Endothelial cell of umbilical vein (primary cell): ENCODE results near the gene PDCD6IP. TPM values are rescaled to one million over a fixed set of nuclear protein-coding genes. Genes with fewer than 3 reads are reported as not detected.
A peak's percentile ranks its signal among the peaks of the same experiment; 100 is the strongest.

Experiments
- Bru-seq: library from RNA; stranded (reverse); fragments of 400-500 nt; gene quantifications from one replicate; lab custom pipeline; 2021; lab: Mats Ljungman, UMichigan
- BruChase-seq, 2 experiments: library from RNA; stranded (reverse); fragments of 400-500 nt; gene quantifications; one replicate each; lab custom pipeline; 2021; lab: Mats Ljungman, UMichigan
- BruUV-seq: library from RNA; stranded (reverse); fragments of 400-500 nt; replicated peaks from 2 replicates; lab custom pipeline; 2021; lab: Mats Ljungman, UMichigan
- CTCF ChIA-PET: fragments of 300-600, 350-600 bp; sonication (Branson Sonifier 250); formaldehyde crosslinking; loops from one replicate; lab custom pipeline; 2021; ENCODE audit warnings: antibody characterized with exemption, inconsistent platforms; lab: Charles Lee
- POLR2A ChIA-PET: fragments of 300-600, 350-600 bp; sonication (Branson Sonifier 250); formaldehyde crosslinking; loops from one replicate; lab custom pipeline; 2021; ENCODE audit warnings: antibody characterized with exemption, inconsistent platforms; lab: Charles Lee
- DNase-seq: peaks from one replicate; pipeline ENCODE4 v3.0.0-alpha.2; 2011; ENCODE audit warnings: low read depth, low spot score
- FAIRE-seq: peaks from 2 replicates; lab custom pipeline; 2011; peaks lifted over from hg19 to GRCh38; lab: Jason Lieb, UNC
- H2AFZ ChIP-seq: 2 replicates; pipeline ENCODE4 v1.6.0; 2012; ENCODE audit warnings: low read depth, low read length, control low read depth, inconsistent platforms
- H3K27ac ChIP-seq: 2 replicates; pipeline ENCODE4 v1.5.1; 2011; ENCODE audit warnings: low read depth, mild to moderate bottlenecking, control low read depth, low read length, moderate library complexity; ENCODE audit not compliant: insufficient read depth
- H3K27me3 ChIP-seq, 2 experiments: 2 replicates each; pipeline versions ENCODE4 v1.6.0 to v1.6.1; 2011; ENCODE audit warnings: low read length in 2 of 2, mixed read lengths in 1 of 2; ENCODE audit not compliant: control insufficient read depth in 2 of 2, insufficient read depth in 2 of 2
- H3K36me3 ChIP-seq, 2 experiments: 2 replicates in 1 of 2; 3 replicates in 1 of 2; pipeline ENCODE4 v1.5.1; 2011; ENCODE audit warnings: low read length in 2 of 2, mild to moderate bottlenecking in 1 of 2, moderate library complexity in 1 of 2; ENCODE audit not compliant: control insufficient read depth in 2 of 2, insufficient read depth in 2 of 2; ENCODE audit errors: extremely low read depth in 1 of 2
- H3K4me1 ChIP-seq: 3 replicates; pipeline ENCODE4 v1.5.1; 2011; ENCODE audit warnings: mild to moderate bottlenecking, low read length; ENCODE audit not compliant: control insufficient read depth, insufficient read depth; ENCODE audit errors: extremely low read depth
- H3K4me2 ChIP-seq: 2 replicates; pipeline ENCODE4 v1.6.1; 2011; ENCODE audit warnings: low read length, control low read depth, mixed read lengths; ENCODE audit not compliant: insufficient read depth
- H3K4me3 ChIP-seq, 3 experiments: fragments of 200-600 bp in 1 of 3; sonication (generic), shearing (Covaris generic) in 1 of 3; replicated peaks in 1 of 3; 2 replicates each; pipeline ENCODE4 v1.5.1; 2011 to 2016; ENCODE audit warnings: control low read depth in 3 of 3, low read length in 3 of 3, mild to moderate bottlenecking in 2 of 3, inconsistent platforms in 1 of 3, low read depth in 1 of 3, moderate library complexity in 1 of 3; ENCODE audit not compliant: insufficient read depth in 1 of 3
- H3K79me2 ChIP-seq: 2 replicates; pipeline ENCODE4 v1.6.0; 2012; ENCODE audit warnings: low read length, inconsistent platforms; ENCODE audit not compliant: control insufficient read depth, insufficient read depth
- H3K9ac ChIP-seq: replicated peaks from 2 replicates; pipeline ENCODE3; 2011; ENCODE audit warnings: low read length, control low read depth; ENCODE audit not compliant: insufficient read depth; ENCODE audit errors: extremely low read depth
- H3K9me1 ChIP-seq: replicated peaks from 3 replicates; pipeline ENCODE4 v1.6.0; 2011; ENCODE audit warnings: mild to moderate bottlenecking, low read length; ENCODE audit not compliant: control insufficient read depth, insufficient read depth; ENCODE audit errors: extremely low read depth
- H3K9me3 ChIP-seq: replicated peaks from 2 replicates; pipeline ENCODE4 v1.5.1; 2012; ENCODE audit warnings: low read length, inconsistent platforms; ENCODE audit not compliant: control insufficient read depth, insufficient read depth
- H4K20me1 ChIP-seq: replicated peaks from 2 replicates; pipeline ENCODE3; 2011; ENCODE audit warnings: mild to moderate bottlenecking, low read length; ENCODE audit not compliant: control insufficient read depth, insufficient read depth; ENCODE audit errors: extremely low read depth
- JUN ChIP-seq: IDR thresholded peaks from 2 replicates; pipeline ENCODE4 v1.6.1; 2011; ENCODE audit warnings: borderline replicate concordance, low read depth; ENCODE audit not compliant: insufficient read length, insufficient read depth
- POLR2A ChIP-seq: IDR thresholded peaks from 2 replicates; pipeline ENCODE4 v1.6.1; 2012; ENCODE audit warnings: low read depth, mild to moderate bottlenecking, control low read depth, low read length
- POLR2AphosphoS5 ChIP-seq: IDR thresholded peaks from 2 replicates; pipeline ENCODE4 v1.6.1; 2012; ENCODE audit warnings: low read depth, mild to moderate bottlenecking, control low read depth, low read length, moderate library complexity; ENCODE audit not compliant: insufficient read depth
- dilution Hi-C: fragments of 300-500 bp; cut with MboI; formaldehyde crosslinking; loops from one replicate; pipeline ENCODE4 v1.15.0; 2019; ENCODE audit warnings: low sequenced_read_pairs; ENCODE audit not compliant: extremely low pct_ligation_motif_present
- intact Hi-C: fragments of 100-400 bp; cut with micrococcal nuclease; formaldehyde crosslinking; loops from one replicate; pipeline ENCODE4 v1.10.0; 2022
- long read RNA-seq: library from polyadenylated mRNA; stranded (forward); transcript quantifications from one replicate; pipeline ENCODE4 v2.0.0, GENCODE V29; 2021
- polyA minus RNA-seq, 3 experiments: library from RNA; depleted of rRNA, polyadenylated mRNA; stranded (reverse); fragments of >200 nt; gene quantifications; 1 replicate in 1 of 3; 2 replicates in 2 of 3; pipeline ENCODE4 v1.2.3, GENCODE V29; 2011
- polyA plus RNA-seq, 4 experiments: library from polyadenylated mRNA; depleted of rRNA in 3 of 4; stranded (reverse) in 3 of 4; unstranded in 1 of 4; fragments of >200 nt; gene quantifications; 2 replicates each; pipeline versions ENCODE4 v1.2.1 to v1.2.3, GENCODE V29; 2011 to 2012; ENCODE audit warnings: missing spikeins in 1 of 4
- total RNA-seq: library from RNA; stranded (reverse); gene quantifications from 2 replicates; pipeline ENCODE4 v1.2.3, GENCODE V29; 2021
- TF ChIP-seq, protein P1 (sequence below): IDR thresholded peaks from 2 replicates; pipeline ENCODE4 v1.6.1; 2011; ENCODE audit not compliant: insufficient read depth, insufficient read length

Gene PDCD6IP, protein sequence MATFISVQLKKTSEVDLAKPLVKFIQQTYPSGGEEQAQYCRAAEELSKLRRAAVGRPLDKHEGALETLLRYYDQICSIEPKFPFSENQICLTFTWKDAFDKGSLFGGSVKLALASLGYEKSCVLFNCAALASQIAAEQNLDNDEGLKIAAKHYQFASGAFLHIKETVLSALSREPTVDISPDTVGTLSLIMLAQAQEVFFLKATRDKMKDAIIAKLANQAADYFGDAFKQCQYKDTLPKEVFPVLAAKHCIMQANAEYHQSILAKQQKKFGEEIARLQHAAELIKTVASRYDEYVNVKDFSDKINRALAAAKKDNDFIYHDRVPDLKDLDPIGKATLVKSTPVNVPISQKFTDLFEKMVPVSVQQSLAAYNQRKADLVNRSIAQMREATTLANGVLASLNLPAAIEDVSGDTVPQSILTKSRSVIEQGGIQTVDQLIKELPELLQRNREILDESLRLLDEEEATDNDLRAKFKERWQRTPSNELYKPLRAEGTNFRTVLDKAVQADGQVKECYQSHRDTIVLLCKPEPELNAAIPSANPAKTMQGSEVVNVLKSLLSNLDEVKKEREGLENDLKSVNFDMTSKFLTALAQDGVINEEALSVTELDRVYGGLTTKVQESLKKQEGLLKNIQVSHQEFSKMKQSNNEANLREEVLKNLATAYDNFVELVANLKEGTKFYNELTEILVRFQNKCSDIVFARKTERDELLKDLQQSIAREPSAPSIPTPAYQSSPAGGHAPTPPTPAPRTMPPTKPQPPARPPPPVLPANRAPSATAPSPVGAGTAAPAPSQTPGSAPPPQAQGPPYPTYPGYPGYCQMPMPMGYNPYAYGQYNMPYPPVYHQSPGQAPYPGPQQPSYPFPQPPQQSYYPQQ
- total RNA-seq = 265 and 268 TPM in 2 replicates
- 106 and 161 TPM in 2 replicates for polyA plus RNA-seq
- polyA plus RNA-seq (2011; cell fraction: cytosol; rRNA removed) = 51.0 and 59.8 TPM in 2 replicates
- polyA plus RNA-seq (2011; cell fraction: nucleus; rRNA removed) = 214 and 267 TPM in 2 replicates
- 128 and 175 TPM in 2 replicates for polyA plus RNA-seq (2012)
- 146 and 154 TPM in 2 replicates for polyA minus RNA-seq
- 147 TPM for polyA minus RNA-seq (2011; cell fraction: cytosol; rRNA and poly(A)+ RNA removed)
- polyA minus RNA-seq (2011; cell fraction: nucleus; rRNA and poly(A)+ RNA removed) = 221 and 226 TPM in 2 replicates
- percentile 94 among the genes with signal in this experiment for Bru-seq, nascent RNA
- BruChase-seq, experiment 1, labeled RNA remaining after a 6-hour chase = percentile 91 among the genes with signal in this experiment
- percentile 93 among the genes with signal in this experiment for BruChase-seq, experiment 2, labeled RNA remaining after a 2-hour chase
- long read RNA-seq, full-length matches to known transcripts = 256 of 554 reads
- long read RNA-seq, partial matches to known transcripts = 257 of 554 reads
- long read RNA-seq, other reads (novel, unspliced or antisense) = 41 of 554 reads

DNA sequence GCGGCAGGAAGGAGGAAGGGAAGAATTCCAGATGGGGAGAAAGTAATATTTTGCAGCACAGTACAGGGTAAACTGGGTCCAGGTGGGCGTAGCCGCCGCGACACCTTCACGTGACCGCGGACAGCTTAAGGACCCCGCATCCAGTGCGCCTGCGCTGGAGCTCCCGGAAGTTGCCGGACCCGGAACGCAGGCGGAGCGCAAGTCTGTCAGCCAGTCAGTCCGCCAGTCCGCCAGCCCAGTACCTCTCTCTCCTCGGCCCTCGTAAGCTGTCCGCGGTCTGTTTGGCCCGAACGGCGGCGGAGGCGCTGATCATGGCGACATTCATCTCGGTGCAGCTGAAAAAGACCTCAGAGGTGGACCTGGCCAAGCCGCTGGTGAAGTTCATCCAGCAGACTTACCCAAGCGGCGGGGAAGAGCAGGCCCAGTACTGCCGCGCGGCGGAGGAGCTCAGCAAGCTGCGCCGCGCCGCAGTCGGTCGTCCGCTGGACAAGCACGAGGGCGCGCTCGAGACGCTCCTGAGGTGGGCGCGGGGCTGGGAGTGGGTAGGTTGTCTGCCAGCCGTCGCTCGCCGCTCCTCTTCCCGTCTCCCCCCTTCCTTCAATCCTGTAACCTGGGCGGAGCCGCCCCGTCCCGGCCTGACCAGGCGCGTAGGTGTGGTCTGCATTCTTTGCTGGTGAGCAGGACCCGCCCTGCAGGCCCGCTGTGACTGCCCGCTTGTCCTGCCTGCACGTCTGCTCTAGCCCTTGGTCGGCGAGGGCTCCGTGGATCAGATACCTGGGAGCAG lies at the start of gene PDCD6IP:
PDCD6IP (plus strand) TSS at position 213 of the 784 bp plus-strand sequence; CDS start at position 312, 99 bp downstream.
- Histone ChIP-seq H3K4me3 (peak within 1 kb of the TSS; percentile 78 to 95 (median 91)), H3K9ac (peak within 1 kb of the TSS; percentile 90), H3K27ac (peak within 1 kb of the TSS; percentile 78), H3K27me3 (no peaks in the 10 kb centered on the region), H3K36me3 (no peaks in the 10 kb centered on the region), H3K9me1 (no peaks in the 10 kb centered on the region), H2AFZ (peak within 1 kb of the TSS; percentile 99), H3K9me3 (no peaks in the 10 kb centered on the region), H4K20me1 (no peaks in the 10 kb centered on the region), H3K79me2 (peaks cover 48% of the 10 kb centered on the region), H3K4me2 (peak within 1 kb of the TSS; percentile 92), H3K4me1 (peaks cover 24% of the 10 kb centered on the region)
- ChIA-PET POLR2A (interaction anchor here (0.7 to 1.3 kb wide), 3 partner anchors 8 to 25 kb away, joined by 4 read pairs; no protein-coding TSS in a partner anchor), CTCF (interaction anchor here (0.5 to 4.8 kb wide), 8 partner anchors 8 to 154 kb away, joined by 3 to 39 read pairs (median 4); no protein-coding TSS in a partner anchor)
- BruUV-seq = TSS peak; percentile 49
- dilution Hi-C loops = no loop called here
- DNase-seq = peak; percentile 96
- TF ChIP-seq, protein P1, sequence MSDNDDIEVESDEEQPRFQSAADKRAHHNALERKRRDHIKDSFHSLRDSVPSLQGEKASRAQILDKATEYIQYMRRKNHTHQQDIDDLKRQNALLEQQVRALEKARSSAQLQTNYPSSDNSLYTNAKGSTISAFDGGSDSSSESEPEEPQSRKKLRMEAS = peak; percentile 99
- TF ChIP-seq POLR2A (peak; percentile 99), JUN (no peak), POLR2AphosphoS5 (peak; percentile 98)
- peak; percentile 84 for FAIRE-seq
- intact Hi-C loops = loop anchor here (1.0 to 5.0 kb wide), 2 partner anchors 81 to 358 kb away; partner anchors contain the start of genes CLASP2 and UBP1
